ENCODE results near the gene PSTPIP1.

DNA sequence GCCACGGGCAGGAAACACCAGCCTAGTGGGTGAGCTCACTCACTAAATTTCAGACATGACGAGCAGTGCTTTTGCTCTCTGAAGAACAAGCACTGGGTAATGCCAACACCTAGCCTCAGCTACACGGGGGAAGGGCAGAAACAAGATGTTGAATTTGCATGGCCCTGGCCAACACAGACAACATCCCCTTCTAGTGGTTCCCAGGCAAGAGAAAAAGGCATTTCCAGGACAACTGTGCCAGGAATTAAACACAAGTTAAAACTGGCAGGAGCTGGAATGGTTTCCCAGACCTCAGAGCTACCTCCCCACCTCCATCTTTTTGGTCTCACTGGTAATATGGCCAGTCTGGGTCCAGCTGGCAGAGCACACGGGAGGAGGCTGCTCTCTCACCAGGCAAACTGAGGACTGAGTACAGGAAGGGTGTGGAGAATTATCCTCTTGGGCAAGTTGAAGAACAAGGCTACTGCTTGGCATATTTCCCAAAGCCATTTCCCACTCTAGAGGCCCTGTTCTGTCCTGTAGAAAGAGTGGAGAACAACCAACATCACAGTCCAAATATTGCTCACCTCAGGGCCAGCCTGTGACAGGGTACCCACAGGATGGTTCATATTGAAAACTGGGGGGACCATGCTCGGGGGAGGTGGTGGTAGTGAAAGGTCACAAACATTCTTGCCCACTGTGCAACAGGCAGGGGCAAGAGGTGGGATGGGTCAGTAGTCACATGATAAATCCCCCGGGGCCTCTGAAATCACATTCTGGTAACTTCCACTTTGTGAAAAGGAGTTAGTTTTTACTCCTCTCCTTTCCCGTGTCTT lies 49.5 kb downstream of the PSTPIP1 start:
- TF ChIP-seq, protein P1, sequence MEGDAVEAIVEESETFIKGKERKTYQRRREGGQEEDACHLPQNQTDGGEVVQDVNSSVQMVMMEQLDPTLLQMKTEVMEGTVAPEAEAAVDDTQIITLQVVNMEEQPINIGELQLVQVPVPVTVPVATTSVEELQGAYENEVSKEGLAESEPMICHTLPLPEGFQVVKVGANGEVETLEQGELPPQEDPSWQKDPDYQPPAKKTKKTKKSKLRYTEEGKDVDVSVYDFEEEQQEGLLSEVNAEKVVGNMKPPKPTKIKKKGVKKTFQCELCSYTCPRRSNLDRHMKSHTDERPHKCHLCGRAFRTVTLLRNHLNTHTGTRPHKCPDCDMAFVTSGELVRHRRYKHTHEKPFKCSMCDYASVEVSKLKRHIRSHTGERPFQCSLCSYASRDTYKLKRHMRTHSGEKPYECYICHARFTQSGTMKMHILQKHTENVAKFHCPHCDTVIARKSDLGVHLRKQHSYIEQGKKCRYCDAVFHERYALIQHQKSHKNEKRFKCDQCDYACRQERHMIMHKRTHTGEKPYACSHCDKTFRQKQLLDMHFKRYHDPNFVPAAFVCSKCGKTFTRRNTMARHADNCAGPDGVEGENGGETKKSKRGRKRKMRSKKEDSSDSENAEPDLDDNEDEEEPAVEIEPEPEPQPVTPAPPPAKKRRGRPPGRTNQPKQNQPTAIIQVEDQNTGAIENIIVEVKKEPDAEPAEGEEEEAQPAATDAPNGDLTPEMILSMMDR (conservative IDR thresholded peaks at IDR 0.05; ENCODE audit: low read length) = no peak
- TF ChIP-seq EZH2phosphoT487 (IDR thresholded peaks at IDR 0.05; ENCODE audit: borderline replicate concordance) = no peak
